DLD1 (cell line): Measurements from ENCODE around the gene DCAF17.
"Not testable (repeated sequence)": the region's sequence is repeated elsewhere in the genome, so short reads cannot be mapped to it uniquely, and the experiment has no call there.

ENCODE experiments used
- in situ Hi-C: cut with HindIII; loops from 2 replicates; pipeline ENCODE4 v1.10.0; 2017; ENCODE audit warnings: low sequenced_read_pairs

DCAF17 gene

DNA sequence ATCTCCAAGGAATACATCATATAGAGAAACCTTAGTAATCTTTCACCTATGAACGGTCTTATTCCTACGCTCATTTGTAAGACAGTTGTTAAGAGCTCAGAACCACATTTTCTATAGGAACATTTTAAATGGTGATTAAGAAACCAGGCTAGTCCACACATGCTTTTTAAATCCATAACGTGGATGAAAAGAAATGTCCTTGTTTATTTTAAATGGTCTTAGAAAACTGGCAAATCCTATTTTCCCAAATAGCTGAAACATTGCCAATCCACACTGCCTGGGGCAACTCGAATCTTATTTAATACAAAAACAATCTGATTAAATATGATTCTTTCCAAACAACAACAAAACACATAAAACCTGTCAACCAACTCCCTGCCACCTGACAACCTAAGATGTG lies 23.9 kb upstream of the DCAF17 start:
- in situ Hi-C loops: no loop called here

DNA sequence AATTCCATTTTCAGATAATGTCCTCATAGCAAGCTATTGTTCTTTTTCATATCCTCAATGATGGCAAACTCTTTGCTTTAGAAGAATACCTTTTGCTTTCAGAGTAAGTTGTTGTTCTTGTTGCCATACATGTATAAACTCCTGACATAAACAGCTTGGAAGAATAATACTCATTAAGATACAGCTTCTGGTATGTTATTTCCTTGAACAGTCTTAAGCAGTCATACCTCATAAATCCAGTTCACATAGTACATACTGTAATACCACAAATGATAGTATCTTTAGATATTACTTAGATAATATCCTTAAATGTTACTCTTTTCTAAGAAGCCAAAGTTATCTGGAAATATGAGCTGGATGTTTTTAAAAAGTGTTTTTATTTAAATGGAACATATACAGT lies 23.4 kb upstream of the DCAF17 start:
- in situ Hi-C loops: no loop called here

DNA sequence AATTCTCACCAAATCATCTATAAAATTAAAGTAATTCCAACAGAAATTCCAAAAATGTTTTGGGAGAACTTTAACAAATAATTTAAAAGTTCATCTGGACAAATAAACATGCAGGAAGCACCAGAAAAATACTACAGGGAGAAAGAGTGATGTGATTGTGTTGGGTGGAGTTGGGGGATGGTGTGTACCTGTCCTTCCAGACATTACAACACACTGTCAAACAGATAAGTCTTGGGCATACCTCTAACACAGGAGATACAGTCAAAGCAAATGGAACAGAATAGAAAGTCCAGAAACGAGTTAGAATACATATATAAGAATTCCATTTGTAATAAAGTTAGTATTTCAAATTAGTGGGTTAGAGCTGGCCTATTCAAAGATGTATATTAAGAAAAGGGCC lies 22.8 kb upstream of the DCAF17 start:
- in situ Hi-C loops: no loop called here

DNA sequence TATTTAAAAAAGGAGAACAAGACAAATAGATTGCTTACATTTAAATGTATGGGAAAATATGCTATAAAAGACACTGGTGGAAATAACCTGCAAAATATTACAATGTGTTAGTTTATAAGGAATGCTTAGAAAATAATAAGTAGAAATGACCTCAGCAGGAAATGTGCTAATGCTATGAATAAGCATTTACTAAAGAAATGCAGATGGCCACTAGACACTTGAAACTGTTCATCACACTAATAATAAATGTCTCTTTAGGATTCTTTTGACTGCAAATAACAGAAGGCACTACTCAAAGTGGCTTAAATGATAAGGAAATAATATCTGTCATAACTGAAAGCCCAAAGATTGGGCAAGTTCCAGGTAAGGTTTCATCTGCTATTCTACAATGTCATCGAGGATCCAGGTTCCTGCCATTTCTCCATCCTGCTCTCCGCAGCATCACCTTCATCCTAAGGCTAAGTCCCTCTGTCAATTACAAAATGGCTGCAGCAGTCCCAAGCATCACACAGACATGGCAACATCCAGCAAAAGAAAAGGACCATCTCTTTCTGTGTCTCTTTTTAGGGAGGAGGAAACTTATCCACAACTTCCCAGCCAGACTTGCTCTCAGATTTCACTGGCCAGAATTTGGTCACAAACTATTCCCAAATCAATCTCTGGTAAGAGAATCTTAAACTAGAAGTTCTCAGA lies 22.1 kb upstream of the DCAF17 start:
- in situ Hi-C loops: no loop called here

DNA sequence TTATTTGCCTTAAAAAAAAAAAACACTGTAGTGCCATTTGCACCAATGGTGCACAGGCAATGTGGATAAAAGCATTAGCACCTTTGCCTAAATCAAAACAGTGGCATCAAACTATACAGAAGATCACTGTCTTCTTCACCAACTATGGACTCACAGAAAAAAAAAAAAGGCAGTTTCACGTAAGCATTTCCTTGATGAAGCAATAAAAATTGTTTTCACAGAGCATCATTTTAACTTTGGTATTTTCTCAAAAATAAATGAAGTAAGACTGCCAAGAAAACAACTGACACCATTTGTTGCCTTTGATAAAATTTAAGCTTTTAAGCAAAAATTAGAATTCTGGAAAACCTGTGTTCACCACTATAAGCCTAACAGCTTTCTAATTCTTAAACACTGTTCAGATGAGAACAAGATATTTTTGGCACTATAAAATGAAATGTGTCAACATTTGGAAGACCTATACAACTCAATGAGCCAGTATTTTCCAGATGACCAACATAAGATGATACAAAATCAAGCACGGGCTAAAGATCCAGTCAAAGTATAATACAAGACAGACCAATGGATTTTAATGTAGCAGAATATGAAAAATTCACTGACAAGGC lies 21.4 kb upstream of the DCAF17 start:
- in situ Hi-C loops: no loop called here

DNA sequence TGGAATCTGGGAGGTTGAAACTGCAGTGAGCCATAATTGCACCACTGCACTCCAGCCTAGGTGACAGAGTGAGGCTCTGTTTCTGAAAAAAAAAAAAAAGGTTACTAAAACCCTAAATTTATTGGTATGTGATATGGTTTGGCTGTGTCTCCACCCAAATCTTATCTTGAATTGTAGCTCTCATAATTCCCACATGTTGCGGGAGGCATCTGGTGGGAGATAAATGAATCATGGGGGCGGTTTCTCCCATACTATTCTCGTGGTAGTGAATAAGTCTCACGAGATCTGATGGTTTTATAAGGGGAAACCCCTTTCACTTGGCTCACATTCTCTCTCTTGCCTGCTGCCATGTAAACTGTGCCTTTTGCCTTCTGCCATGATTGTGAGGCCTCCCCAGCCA lies 19.4 kb upstream of the DCAF17 start:
- in situ Hi-C loops: not testable (repeated sequence)

DNA sequence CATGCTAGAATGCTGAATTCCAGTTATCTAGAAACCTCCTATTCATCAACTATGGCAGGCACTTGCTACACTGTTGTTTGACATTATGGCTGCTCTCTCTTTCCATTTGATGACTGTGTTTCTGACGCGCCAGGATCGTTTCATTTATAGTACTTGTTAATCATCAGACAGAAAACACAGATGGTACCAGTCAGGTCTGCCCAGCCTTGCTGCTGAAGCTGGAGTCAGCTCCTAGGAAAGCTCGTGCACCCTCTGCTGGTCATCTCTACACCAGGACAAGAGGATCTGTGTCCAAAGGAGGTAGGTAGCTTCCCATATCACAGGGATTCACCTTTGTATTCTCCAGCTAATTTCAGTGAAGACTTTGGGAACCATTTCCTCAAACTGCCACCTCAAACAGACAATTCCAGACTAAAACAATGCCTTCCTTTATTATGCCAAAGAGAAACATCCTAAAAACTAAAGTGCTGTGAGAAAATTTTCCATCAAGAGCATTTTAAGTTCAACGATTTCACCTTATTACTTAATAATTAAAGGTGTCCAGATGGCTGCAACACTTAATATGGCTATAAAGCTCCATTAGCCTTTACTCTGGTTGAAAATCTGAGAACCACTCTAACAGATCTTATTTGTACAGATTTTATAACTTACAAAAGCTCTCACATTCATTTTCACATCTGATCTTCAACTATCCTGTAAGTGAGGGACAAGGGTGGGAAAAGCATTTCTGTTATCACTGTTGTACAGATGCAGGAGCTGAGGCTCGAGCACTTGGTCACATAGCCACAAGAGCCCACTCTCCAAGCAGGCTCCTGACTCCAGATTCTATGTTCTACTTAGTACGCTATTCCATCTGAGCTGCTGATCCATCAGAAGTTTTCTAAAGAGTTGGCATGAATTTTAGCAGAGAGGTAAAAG lies 17.8 kb upstream of the DCAF17 start:
- in situ Hi-C loops: no loop called here

DNA sequence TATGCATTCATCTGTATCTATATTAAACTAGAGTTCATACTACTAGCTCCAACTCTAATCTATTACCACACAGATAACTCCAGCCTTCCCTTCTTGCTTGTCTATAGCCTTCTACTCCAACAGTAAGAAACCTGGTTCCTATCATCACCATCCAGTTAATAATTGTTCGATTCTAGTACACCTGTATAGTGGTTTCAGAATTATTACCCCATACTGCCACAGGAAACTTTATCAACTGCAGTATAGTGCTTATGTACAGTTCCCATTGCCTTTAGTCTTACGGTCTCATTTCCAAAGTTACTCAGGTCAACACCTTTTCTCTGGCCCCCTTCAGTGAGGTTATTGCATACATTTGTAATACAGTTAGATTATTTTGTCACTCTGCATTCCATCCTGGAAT lies 14.7 kb upstream of the DCAF17 start:
- in situ Hi-C loops: no loop called here

DNA sequence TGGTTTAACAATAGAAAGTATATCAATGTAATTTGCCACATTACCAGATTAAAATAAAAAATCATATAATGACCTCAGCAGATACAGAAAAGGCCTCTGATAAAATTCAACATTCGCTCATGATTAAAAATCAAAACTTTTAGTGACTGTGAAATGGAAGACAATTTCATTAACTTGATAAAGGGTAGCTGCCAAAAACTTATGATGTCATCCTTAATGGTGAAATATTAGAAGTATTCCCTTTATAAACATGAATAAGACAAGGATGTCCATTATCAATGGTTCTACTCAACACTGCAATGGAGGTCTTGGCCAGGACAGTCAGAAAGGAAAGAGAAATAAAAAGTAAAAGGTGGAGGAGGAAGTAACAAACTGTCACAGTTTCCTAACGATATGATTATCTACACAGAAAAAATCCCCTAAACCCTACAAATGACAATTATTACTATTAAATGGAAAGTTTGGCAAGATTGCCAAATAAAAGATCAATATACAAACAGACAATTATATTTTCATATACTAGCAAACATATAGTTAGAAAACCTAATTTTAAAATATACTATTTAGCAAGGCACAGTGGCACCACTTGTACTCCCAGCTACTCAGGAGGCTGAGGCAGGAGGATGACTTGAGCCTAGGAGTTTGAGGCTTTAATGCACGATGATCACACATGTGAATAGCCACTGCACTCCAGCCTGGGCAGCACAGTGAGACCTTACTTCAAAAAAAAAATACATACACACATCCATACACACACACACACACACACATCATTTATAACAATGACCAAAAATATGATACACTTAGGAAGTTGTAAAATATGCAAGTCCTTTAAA lies 13.1 kb upstream of the DCAF17 start:
- in situ Hi-C loops: no loop called here

DNA sequence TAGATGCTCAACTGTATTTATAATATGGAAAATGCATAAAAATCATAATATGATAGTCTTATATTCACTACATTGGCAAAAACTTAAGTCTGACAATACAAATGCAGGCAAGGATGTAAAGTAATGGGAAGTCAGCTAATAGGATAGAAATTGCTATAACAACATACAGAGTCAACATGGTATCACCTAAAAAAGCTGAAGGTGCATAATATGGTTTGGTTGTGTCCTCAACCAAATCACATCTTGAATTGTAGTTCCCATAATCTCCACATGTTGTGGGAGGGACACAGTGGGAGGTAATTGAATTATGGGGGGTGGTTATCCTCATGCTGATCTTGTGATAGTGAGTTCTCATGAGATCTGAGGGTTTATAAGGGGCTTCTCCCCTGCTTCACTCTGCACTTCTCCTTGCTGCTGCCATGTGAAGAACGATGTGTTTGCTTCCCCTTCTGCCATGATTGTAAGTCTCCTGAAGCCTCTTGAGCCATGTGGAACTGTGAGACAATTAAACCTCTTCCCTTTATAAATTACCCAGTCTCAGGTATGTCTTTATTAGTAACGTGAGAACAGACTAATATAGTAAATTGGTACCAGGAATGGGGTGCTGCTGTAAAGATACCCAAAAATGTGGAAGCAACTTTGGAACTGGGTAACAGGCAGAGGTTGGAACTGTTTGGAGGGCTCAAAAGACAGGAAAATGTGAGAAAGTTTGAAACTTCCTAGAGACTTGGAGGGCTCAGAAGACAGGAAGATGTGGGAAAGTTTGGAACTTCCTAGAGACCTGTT lies 11.1 kb upstream of the DCAF17 start:
- in situ Hi-C loops: not testable (repeated sequence)

DNA sequence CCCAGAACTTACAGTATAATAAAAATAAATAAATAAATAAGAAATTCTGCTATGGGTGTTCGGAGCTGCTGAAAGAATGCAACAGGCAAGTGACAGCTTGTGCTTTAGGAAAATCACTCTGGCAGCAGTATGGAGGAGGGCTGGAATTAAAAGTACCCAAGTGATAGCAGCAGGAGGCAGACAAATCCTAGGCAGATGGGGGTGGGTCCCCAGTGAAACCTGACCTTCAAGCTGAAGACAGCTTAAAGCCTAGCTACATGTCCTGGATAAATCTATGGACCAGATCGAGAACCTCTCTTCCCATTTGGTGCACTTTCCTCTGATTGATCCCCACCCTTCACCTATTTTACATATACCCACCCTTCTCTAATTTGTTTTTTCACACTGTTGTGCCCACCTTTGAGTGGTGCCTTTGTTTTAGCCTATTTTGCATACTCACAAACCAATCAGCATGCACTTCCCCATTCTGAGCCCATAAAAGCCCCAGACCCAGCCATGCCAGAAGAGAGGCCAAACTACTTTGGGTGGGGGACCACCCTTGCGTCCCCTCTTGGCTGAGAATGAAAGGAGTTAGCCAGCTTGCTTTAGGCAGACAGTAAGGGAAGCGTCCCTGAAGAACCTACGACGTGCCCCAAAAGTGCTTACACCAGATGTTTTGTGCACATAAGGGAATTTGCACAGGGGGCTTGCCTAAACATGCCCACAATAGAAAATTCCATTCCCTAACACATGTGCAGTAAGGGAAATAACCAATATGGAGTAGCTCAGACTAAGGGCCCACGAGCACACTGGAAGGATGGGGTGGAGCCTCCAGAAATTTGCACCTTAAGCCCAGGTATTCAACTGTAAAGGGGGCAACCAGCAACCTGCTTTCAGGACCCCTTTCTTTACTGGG lies 3.3 kb upstream of the DCAF17 start:
- in situ Hi-C loops: no loop called here

DNA sequence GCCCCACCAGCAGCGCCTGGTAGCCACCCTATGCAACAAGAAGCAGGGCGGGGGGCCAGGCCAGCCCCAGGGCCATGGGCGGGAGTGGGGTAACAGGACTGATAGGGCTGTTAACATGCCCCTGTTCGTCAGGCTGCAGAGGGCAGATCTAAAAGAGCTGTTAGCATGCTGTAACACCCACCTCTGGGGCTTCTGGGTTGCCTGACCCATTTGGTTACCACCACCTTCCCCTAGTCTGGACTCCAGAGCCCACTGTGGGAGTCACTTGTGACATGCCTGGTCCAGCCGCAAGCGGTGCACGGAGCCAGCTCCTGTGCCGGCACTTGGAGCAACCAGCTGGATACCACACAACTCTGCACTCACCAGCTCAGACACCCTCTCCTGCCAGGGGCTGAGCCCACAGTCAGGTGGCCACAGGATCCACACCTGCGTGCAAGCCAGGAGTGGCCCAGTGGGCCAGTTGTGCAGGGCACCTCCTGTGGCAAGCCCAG lies 2.3 kb upstream of the DCAF17 start:
- in situ Hi-C loops: no loop called here

DNA sequence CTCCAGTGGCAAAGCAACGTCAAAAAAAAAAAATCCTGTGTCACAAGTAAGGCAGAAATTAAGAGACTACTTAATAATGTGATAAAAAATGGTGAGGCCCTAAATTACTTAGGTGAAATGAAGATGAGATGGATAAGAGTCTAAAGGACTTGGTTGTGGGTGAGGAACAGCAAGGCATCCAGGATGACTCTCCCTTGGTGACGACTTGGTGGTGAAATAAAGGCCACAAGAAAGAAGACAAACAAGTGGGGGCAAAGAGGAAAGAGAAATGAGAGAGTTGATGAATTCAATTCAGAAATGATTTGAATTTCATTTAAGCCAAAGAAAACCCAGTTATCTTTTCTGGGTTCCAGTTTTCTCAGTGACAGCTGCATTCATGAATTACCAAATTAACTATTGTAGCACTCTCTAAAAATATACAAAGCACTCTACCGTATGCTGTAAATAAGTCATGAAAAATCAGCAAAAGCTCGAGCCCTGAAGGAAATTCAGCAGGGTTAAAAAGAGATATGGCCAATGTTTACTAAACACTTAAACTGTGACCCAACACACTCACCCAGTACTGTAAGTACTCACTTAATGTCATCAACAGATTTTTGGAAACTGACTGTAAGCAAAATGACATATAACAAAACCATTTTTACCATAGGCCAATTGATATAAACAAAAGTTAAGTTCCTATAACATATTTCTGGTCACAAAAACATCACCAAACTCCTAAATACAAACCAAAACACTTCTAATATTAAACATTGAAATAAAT lies 1.6 kb upstream of the DCAF17 start:
- in situ Hi-C loops: no loop called here

DNA sequence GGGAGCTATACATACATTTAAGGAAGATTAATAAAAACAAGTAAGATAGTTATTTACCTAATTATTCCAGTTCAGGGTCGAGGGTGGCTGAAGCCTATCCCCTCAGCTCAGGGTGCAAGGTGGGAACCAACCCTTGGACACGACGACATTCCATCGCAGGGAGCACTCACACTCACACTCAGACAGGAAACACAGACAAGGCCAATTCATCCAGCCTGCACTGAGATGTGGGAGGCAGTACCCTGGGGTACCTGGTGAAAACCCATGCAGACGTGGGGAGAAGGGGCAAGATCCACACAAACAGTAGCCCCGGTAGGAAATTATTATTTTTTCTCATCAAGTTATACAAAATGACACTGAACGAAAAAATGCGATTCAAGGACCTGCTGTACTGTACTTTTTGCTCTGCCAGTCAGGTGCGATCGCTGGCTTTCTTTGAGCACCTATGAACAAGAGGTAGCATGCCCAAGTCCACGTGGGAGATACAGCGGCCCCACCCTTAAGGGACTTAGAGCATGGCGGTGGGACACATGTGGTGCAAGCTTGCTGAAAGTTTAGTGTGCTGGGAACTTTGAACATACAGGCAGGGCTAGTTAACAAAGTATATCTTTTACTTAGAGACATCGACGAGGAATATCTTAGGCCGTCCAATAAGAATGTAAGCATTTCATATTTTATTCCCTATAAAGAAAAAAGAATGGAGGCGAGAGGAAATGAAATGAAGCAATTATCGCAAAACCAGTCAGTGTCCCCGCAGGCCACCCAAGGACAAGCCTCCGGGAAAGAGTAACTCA lies 860 bp upstream of the DCAF17 start:
- in situ Hi-C loops: no loop called here

DNA sequence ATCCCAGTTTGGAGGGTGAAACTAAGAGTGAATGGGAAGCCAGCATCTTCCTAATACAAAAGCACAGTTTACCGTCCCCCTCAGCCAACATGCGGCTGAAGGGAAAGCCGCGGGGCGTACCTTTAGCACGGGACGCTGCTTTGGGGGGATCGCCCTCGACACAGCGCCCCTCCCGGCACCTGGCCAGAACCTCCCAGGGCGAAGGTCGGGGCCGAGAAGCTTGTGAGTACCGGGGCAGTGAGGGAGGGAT lies 338 bp upstream of the DCAF17 start, which contains the start of gene METTL8:
Gene METTL8 (minus strand): TSS at position 228 of the 250 bp plus-strand sequence. CDS start 41,805 bp downstream, outside the sequence.
- in situ Hi-C loops: no loop called here

DNA sequence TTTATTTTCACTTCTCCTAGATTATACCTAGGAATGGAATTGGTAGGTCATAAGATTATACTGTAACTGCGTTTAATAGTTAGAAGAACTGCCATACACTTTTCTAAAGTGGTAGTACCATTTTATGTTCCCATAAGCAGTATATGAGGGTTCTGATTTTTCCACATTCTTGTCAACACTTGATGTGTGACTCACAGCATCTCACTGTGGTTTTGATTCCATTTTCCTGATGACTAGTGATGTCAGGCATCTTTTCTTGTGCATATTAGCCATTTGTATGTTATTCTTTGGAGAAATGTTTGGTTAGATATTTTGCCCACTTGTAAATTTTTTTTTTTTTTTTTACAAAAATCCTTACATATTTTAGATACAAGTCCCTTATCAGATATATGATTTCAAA lies 2.3 kb downstream of the DCAF17 start:
- in situ Hi-C loops: no loop called here

DNA sequence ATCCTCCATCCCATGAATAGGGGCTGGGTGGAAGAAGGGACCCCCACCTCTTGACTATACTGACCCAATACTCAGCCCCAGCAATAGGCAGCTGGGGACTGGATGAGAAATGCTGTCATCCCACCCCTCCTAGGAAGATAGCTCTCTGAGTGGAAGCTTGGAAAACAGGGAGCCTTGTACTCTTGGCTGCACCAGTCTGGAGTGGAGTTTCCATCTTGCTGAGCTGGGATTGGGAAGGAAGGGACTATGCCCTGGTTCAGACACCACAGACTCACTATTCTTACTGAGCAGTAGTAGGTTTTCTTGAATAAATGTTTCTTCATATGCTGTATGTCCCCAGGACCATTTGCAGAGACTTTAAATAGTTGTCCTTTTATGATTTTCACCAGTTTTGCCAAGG lies 7.4 kb downstream of the DCAF17 start:
- in situ Hi-C loops: no loop called here

DNA sequence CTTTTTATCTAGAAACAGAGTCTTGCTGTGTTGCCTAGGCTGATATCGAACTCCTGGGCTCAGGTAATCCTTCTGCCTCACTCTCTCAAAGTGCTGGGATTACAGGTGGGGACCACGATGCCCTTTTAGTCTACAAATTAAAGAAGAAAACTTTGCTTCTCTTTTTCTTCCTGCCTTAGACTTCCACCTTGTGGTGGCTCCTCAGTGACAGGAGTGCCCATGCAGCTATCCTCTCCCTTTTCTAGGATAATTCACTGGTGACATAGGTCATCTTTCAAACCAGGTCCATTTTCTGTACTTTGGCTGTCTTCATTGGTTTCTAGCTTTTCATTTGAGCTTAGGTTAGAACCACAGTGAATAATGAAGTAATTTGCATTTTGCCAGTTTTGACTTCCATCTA lies 13.6 kb downstream of the DCAF17 start:
- in situ Hi-C loops: no loop called here
